MM.1S (cell line): Measurements from ENCODE around the gene STX7.

ENCODE experiments used
- DNase-seq: peaks from one replicate; pipeline ENCODE4 v3.0.0-alpha.2; 2015
- H2AFZ ChIP-seq: fragments of 300-600 bp; sonication (generic); 2 replicates; pipeline ENCODE4 v1.6.0; 2016; ENCODE audit warnings: antibody characterized with exemption, low read length
- H3F3A ChIP-seq: fragments of 300-600 bp; sonication (generic); 2 replicates; pipeline ENCODE4 v1.6.1; 2016; ENCODE audit warnings: mild to moderate bottlenecking, antibody characterized with exemption, low read length, moderate library complexity, mixed read lengths; ENCODE audit not compliant: insufficient read depth
- H3K27ac ChIP-seq: fragments of 300-600 bp; sonication (generic); 2 replicates; pipeline ENCODE4 v1.5.1; 2016; ENCODE audit warnings: mild to moderate bottlenecking, low read length
- H3K27me3 ChIP-seq: fragments of 300-600 bp; sonication (generic); replicated peaks from 2 replicates; pipeline ENCODE4 v1.6.0; 2016; ENCODE audit warnings: low read length; ENCODE audit not compliant: insufficient read depth
- H3K36me3 ChIP-seq: fragments of 300-600 bp; sonication (generic); replicated peaks from 2 replicates; pipeline ENCODE4 v1.6.1; 2016; ENCODE audit warnings: mild to moderate bottlenecking, low read length, mixed read lengths; ENCODE audit not compliant: insufficient read depth
- H3K4me1 ChIP-seq: fragments of 300-600 bp; sonication (generic); 2 replicates; pipeline ENCODE4 v1.6.1; 2016; ENCODE audit warnings: low read length, mixed read lengths
- H3K4me2 ChIP-seq: fragments of 300-600 bp; sonication (generic); 2 replicates; pipeline ENCODE4 v1.6.0; 2016; ENCODE audit warnings: low read depth, low read length
- H3K4me3 ChIP-seq: fragments of 300-600 bp; sonication (generic); 2 replicates; pipeline ENCODE4 v1.5.1; 2016; ENCODE audit warnings: low read length, mixed read lengths
- H3K79me2 ChIP-seq: fragments of 300-600 bp; sonication (generic); 2 replicates; pipeline ENCODE4 v1.6.1; 2016; ENCODE audit warnings: mixed run types, low read length, mixed read lengths
- H3K9ac ChIP-seq: fragments of 300-600 bp; sonication (generic); 2 replicates; pipeline ENCODE4 v1.6.1; 2016; ENCODE audit warnings: low read length, mixed read lengths
- H3K9me2 ChIP-seq: fragments of 300-600 bp; sonication (generic); replicated peaks from 2 replicates; pipeline ENCODE4 v1.6.1; 2016; ENCODE audit warnings: mild to moderate bottlenecking, low read length, mixed read lengths; ENCODE audit not compliant: insufficient read depth
- H3K9me3 ChIP-seq: fragments of 300-600 bp; sonication (generic); replicated peaks from 2 replicates; pipeline ENCODE4 v1.6.1; 2016; ENCODE audit warnings: mild to moderate bottlenecking, low read length, mixed read lengths; ENCODE audit not compliant: insufficient read depth
- H4K20me1 ChIP-seq: fragments of 300-600 bp; sonication (generic); 2 replicates; pipeline ENCODE4 v1.6.1; 2016; ENCODE audit warnings: mild to moderate bottlenecking, low read length, moderate library complexity, mixed read lengths; ENCODE audit not compliant: insufficient read depth
- CTCF ChIP-seq: fragments of 300-600 bp; sonication (generic); IDR thresholded peaks from 2 replicates; pipeline ENCODE4 v1.5.1; 2016; ENCODE audit warnings: antibody characterized with exemption, low read length, mixed read lengths
- EZH2 ChIP-seq: fragments of 300-600 bp; sonication (generic); optimal IDR thresholded peaks from 2 replicates; pipeline ENCODE3; 2017; ENCODE audit warnings: low read depth, mild to moderate bottlenecking, antibody characterized with exemption, low read length, mixed read lengths
- EZH2phosphoT487 ChIP-seq: fragments of 300-600 bp; sonication (generic); IDR thresholded peaks from 2 replicates; pipeline ENCODE4 v1.6.1; 2018; ENCODE audit warnings: antibody characterized with exemption, low read length

Gene STX7

DNA sequence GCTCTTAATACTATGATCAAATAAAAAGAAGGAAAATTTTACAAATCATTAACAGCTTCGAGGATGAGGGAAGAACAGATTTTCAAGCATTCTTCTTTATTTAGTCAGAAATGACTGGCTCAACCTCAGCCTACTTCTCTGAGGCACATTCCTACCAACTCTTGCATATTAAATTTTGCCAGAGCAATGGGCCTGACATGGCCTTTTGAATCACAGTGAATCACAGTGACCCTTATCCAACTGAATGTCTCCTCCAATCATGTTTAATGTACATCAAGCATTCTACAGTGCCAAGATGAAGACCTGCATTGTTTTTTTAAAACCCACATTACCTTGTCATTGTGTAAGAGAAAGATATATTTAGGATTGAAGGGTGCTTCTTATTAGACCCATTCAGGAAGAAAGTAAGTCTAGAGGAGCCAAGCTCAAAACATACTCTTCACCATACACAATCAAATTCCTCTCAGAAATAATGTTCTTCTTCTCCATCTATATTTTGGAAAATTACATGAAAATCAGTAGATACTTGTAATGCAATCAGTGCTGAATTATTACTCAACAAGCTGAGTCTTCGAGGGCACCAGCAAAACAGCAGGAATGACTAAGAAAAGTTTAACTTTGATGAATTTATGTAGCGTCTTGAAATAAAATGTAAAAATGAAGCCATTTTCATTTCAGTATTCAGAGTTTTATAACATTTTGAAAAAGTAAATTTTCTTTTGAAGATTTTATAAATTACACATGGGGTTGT lies 67.5 kb downstream of the STX7 start:
- TF ChIP-seq EZH2phosphoT487 (no peak), CTCF (no peak), EZH2 (no peak)
- no peaks in the 10 kb centered on the region for H3F3A ChIP-seq
- no peaks in the 10 kb centered on the region for H3K4me1 ChIP-seq
- H3K36me3 ChIP-seq = no peaks in the 10 kb centered on the region
- H3K27me3 ChIP-seq = no peaks in the 10 kb centered on the region
- no peak overlapping the region for H3K4me3 ChIP-seq
- no peak overlapping the region for H3K9ac ChIP-seq
- no peaks in the 10 kb centered on the region for H3K9me2 ChIP-seq
- H3K79me2 ChIP-seq = no peaks in the 10 kb centered on the region
- no peak for DNase-seq
- H3K27ac ChIP-seq = no peak overlapping the region
- H4K20me1 ChIP-seq = no peaks in the 10 kb centered on the region
- no peaks in the 10 kb centered on the region for H3K9me3 ChIP-seq
- no peak overlapping the region for H2AFZ ChIP-seq
- H3K4me2 ChIP-seq = no peak overlapping the region

DNA sequence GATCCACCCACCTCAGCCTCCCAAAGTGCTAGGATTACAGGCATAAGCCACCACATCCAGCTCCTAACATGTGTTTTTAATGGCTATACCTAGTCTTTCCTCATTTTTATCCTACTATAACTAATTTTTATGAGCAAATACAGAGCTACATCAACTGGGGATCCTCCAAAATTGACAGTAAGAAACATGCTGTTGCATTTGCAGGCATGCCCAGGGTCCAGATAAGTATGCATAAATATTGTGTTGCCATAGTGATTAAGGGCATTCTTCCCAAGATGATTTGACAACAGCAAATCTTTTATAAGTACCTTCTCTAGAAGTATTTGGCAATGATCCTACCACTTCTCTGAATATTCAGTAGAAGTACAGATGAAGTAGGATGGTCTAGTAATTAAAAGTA lies 69.7 kb downstream of the STX7 start:
- Histone ChIP-seq H3K9me3 (no peaks in the 10 kb centered on the region), H3K79me2 (no peaks in the 10 kb centered on the region), H3F3A (no peaks in the 10 kb centered on the region), H3K27ac (no peak overlapping the region), H4K20me1 (no peaks in the 10 kb centered on the region), H3K4me2 (no peak overlapping the region), H3K36me3 (no peaks in the 10 kb centered on the region), H3K4me1 (no peaks in the 10 kb centered on the region), H3K4me3 (no peak overlapping the region), H3K9me2 (no peaks in the 10 kb centered on the region), H3K27me3 (no peaks in the 10 kb centered on the region), H3K9ac (no peak overlapping the region), H2AFZ (no peak overlapping the region)
- no peak for DNase-seq
- TF ChIP-seq CTCF = no peak
- TF ChIP-seq EZH2phosphoT487 = no peak
- TF ChIP-seq EZH2 = no peak

DNA sequence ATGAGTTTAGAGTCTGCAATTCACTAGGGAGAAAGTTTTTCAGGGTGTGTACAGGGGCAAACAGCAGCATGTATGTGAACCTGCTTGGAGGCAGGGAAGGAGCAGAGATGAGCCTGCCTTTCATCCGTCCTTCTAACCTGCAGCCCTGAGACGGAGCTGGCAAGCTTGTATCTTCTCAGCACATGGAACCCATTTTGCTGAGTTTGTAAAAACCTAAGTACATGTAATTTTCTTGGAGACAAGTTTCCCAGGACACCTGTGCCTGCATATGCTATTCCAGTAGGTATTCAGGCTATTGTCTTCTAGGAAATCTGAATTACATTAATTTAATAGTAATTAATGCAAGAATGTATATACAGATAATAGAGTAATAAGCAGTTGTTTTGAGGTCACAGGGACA lies 82.8 kb downstream of the STX7 start:
- H3K4me3 ChIP-seq = no peak overlapping the region
- TF ChIP-seq CTCF = no peak
- no peak overlapping the region for H3K9ac ChIP-seq
- no peaks in the 10 kb centered on the region for H3K79me2 ChIP-seq
- H3K27me3 ChIP-seq = no peaks in the 10 kb centered on the region; the same call in 1 of the 2 replicates
- H3K9me2 ChIP-seq = no peaks in the 10 kb centered on the region
- no peaks in the 10 kb centered on the region for H3K4me1 ChIP-seq
- H3F3A ChIP-seq = no peaks in the 10 kb centered on the region
- H4K20me1 ChIP-seq = no peaks in the 10 kb centered on the region
- H3K9me3 ChIP-seq = no peaks in the 10 kb centered on the region
- H2AFZ ChIP-seq = no peak overlapping the region
- H3K4me2 ChIP-seq = no peak overlapping the region
- H3K27ac ChIP-seq = no peak overlapping the region
- DNase-seq = no peak
- no peaks in the 10 kb centered on the region for H3K36me3 ChIP-seq
